Testis (tissue), 2 donors: ENCODE data around the gene EWSR1.

ENCODE experiments used
- POLR2A ChIP-seq: fragments of 450-650 bp; IDR thresholded peaks from one replicate; pipeline ENCODE4 v1.6.1; 2017; ENCODE audit warnings: antibody characterized with exemption, mild to moderate bottlenecking, moderate library complexity
- TF ChIP-seq, protein P1 (sequence below), 3 experiments: fragments of 450-650 bp in 2 of 3; fragments of 200-600 bp in 1 of 3; sonication (generic) in 1 of 3; IDR thresholded peaks; one replicate each; pipeline ENCODE4 v1.5.1; 2016 to 2019; ENCODE audit warnings: antibody characterized with exemption in 3 of 3, mild to moderate bottlenecking in 2 of 3, moderate library complexity in 1 of 3

DNA sequence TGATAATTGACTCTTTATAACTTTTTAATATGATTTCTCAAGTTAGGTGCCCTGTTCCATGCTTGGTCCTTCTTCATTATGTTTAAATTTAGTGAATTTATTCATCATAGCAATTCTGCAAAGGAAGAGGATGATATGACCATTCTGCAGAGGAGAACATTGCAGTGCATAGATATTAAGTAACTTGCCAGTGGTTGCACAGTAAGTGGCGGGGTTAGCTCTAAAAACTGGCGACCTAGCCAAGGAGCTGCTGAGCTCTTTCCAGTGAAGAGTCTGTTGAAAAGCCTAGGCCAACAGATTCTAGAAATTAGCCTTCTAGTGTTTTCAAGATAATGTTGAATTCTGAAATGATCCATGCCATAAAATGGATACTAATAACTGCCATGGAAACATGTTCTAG lies 4.6 kb downstream of the EWSR1 start:
- TF ChIP-seq POLR2A, result no peak
- TF ChIP-seq, protein P1, sequence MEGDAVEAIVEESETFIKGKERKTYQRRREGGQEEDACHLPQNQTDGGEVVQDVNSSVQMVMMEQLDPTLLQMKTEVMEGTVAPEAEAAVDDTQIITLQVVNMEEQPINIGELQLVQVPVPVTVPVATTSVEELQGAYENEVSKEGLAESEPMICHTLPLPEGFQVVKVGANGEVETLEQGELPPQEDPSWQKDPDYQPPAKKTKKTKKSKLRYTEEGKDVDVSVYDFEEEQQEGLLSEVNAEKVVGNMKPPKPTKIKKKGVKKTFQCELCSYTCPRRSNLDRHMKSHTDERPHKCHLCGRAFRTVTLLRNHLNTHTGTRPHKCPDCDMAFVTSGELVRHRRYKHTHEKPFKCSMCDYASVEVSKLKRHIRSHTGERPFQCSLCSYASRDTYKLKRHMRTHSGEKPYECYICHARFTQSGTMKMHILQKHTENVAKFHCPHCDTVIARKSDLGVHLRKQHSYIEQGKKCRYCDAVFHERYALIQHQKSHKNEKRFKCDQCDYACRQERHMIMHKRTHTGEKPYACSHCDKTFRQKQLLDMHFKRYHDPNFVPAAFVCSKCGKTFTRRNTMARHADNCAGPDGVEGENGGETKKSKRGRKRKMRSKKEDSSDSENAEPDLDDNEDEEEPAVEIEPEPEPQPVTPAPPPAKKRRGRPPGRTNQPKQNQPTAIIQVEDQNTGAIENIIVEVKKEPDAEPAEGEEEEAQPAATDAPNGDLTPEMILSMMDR (IDR thresholded peaks at IDR 0.05), result no peak
